Right kidney (tissue), 1 donor: ENCODE data around the gene HMMR.
"Not testable (repeated sequence)": the region's sequence is repeated elsewhere in the genome, so short reads cannot be mapped to it uniquely, and the experiment has no call there.

Experiments used
- DNase-seq: peaks from one replicate; pipeline ENCODE4 v3.0.0-alpha.2; 2016

Gene HMMR

GRCh38 chr5:163506095-163506457 lies 45.6 kb downstream of the HMMR start:
- no peak for DNase-seq

DNA sequence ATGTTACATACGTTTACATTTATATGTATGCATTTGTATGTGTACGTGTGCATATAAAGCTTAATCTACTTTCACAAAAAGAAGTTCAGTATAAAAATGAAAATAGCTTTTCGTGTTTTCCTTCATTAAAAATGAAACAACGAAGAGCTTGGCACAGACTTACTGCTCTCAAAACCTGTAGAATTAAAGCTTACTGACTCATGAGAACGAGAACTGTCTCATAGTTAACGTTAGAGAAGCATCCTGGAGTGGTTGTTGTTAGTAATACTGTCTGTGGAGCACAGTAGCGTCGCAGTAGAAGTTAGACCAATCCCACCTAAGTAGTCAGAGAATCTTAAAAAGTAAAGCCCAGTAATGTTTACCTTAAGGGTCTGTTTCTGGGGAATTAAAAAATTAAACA lies 46.3 kb downstream of the HMMR start:
- no peak for DNase-seq

DNA sequence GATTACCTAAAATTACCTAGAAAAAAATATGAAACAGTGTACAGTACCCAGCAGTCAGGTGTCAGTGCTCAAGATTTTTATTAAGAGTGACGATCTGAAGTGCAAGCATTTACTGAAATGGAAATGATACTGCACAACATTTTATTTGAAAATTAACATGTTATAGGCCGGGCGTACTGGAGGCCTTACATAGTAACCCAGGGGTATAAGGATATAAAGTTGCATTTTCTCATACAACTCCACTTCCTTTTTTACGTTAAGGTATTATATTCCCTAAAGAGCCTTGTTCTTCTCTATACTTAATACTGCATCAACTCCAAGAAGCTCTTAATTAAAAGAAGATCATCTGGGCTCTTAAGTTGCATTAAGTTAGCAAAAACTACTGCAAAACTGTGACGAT lies 48.3 kb downstream of the HMMR start:
- no peak for DNase-seq

- no peak for DNase-seq
Measured at GRCh38 chr5:163509291-163509951, 49.0 kb downstream of the HMMR start.

DNA sequence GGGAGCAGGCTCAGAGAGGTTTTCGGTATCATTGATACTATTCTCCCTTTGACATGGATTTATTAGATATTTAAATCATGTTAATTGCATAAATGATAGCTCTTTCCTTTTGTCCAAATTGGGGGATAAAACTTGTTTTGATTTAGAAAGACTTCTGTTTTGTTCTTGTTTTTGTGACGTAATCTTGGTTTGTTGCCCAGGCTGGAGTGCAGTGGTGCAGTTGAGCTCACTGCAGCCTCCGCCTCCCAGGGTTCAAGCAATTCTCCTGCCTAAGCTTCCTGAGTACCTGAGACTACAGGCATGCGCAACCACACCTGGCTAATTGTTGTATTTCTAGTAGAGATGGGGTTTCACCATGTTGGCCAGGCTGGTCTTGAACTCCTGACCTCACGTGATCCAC lies 52.1 kb downstream of the HMMR start:
- DNase-seq = no peak

- no peak for DNase-seq
Measured at GRCh38 chr5:163525096-163525495, 64.7 kb downstream of the HMMR start.

DNA sequence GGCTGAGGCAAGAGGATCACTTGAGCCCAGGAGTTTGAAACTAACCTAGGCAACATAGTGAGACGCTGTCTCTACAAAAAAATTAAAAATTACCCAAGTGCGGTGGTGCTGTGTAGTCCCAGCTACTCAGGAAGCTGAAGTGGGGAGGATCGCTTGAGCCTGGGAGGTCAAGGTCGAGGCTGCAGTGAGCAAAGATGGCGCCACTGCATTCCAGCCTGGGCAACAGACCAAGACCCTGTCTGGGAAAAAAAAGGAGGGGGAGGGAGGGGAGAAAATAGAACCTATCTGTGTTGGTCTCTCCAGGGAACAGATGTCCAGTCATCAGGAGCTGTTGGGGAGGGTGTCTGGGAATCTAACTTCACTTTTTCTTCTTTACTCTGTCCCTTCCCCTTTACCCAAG lies 69.3 kb downstream of the HMMR start:
- DNase-seq = no peak

DNA sequence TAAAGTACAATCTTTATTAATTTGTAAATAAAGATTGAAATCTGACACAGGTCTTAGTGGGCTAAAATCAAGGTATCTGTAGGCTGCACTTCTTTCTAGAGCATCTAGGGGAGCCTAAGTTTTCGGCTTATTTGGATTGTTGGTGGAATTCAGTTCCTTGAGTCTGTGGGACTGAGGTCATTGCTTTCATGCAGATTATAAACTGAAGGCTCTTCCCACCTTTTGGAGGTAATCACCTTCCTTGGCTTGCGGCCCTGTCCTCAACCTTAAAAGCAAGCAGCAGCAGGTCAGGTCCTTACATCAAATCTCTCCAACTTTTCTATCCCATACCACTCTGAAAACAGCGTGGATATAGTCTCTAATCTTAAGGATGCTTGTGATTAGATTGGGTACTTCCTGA lies 70.8 kb downstream of the HMMR start:
- DNase-seq = no peak

- DNase-seq = no peak
Measured at GRCh38 chr5:163532171-163533084, 72.0 kb downstream of the HMMR start.

GRCh38 chr5:163533223-163533622 lies 72.8 kb downstream of the HMMR start:
- no peak for DNase-seq

DNA sequence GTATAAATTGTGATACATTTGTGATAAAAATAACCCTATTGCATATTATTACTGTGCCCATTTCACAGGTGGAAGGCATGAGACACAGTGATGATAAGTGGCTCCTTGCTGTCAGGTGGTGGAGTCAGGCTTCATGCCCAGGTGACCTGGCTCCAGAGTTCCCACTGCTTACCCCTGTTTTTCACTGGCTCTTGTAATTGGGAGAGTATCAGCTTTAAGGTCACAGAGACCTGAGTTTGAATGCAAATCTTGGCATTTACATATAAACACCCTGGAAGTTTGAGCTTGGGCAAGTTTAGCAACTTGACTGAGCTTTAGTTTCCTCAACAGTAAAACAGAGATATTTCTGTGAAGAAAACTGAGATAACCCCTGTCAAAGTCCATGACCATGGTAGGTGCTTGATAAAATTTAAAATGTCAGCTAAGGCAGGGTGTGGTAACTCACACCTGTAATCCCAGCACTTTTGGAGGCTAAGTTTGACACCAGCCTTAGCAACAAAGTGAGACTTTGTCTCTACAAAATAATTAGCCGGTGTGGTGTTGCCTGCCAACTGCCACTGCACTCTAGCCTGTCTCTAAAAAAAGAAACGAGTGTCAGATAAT lies 74.2 kb downstream of the HMMR start:
- DNase-seq = no peak

DNA sequence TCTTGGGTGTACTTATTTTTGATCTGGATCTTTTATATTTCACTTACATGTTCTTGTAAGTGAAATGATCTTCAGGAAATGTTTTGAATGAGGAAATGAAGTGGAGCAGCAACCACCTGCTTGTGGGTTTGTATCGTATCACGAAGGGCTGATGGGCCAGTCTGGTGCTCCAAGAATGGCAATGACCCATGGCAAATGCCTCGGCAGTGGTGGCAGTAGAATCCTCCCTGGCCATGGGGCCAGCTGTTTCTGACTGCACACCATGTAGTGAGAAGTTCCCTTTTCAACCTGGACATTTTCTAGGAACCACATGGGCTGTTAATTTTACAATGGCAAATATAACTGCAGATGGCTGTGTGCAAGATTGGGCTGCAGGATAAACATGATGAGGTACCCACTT lies 74.9 kb downstream of the HMMR start:
- DNase-seq = no peak

- DNase-seq = not testable (repeated sequence)
Measured at GRCh38 chr5:163536442-163536841, 76.0 kb downstream of the HMMR start.

GRCh38 chr5:163540696-163541095 lies 80.3 kb downstream of the HMMR start:
- no peak for DNase-seq
